Dendritic cell treated with granulocyte-macrophage colony-stimulating factor and Interleukin-4, amounts not matched to agents 40 ng/mL and 50 ng/mL, for 4 days (primary cell): ENCODE measurements around the gene CDKN2AIP.
"Not testable (repeated sequence)": the region's sequence is repeated elsewhere in the genome, so short reads cannot be mapped to it uniquely, and the experiment has no call there.

Experiments used
- H3K27ac Mint-ChIP-seq: one replicate; pipeline ENCODE4 v1.8.0; 2022; ENCODE audit warnings: mild to moderate bottlenecking, mixed read lengths
- H3K27me3 Mint-ChIP-seq: one replicate; pipeline ENCODE4 v1.8.0; 2022; ENCODE audit warnings: mild to moderate bottlenecking, mixed read lengths
- H3K36me3 Mint-ChIP-seq: one replicate; pipeline ENCODE4 v1.8.0; 2022; ENCODE audit warnings: low read depth, mixed read lengths
- H3K4me1 Mint-ChIP-seq: one replicate; pipeline ENCODE4 v1.8.0; 2022; ENCODE audit warnings: low read depth, mixed read lengths
- H3K4me3 Mint-ChIP-seq: one replicate; pipeline ENCODE4 v1.8.0; 2022; ENCODE audit warnings: mild to moderate bottlenecking, moderate library complexity, mixed read lengths
- H3K9me3 Mint-ChIP-seq: one replicate; pipeline ENCODE4 v1.8.0; 2022; ENCODE audit warnings: mixed read lengths
- intact Hi-C: fragments of 100-400 bp; cut with micrococcal nuclease; formaldehyde crosslinking; loops from one replicate; pipeline ENCODE4 v1.15.0; 2022

Gene CDKN2AIP

GRCh38 chr4:183426507-183426906 lies 17.9 kb upstream of the CDKN2AIP start:
- no peak overlapping the region for H3K27ac Mint-ChIP-seq
- peaks cover 5% of the 10 kb centered on the region for H3K27me3 Mint-ChIP-seq
- intact Hi-C loops, result no loop called here
- H3K4me3 Mint-ChIP-seq, result no peak overlapping the region
- H3K4me1 Mint-ChIP-seq, result peaks cover 8% of the 10 kb centered on the region
- H3K36me3 Mint-ChIP-seq, result no peaks in the 10 kb centered on the region
- H3K9me3 Mint-ChIP-seq, result no peaks in the 10 kb centered on the region

- H3K27ac Mint-ChIP-seq, result no peak overlapping the region
- H3K4me3 Mint-ChIP-seq, result no peak overlapping the region
- H3K9me3 Mint-ChIP-seq, result no peaks in the 10 kb centered on the region
- peaks cover 5% of the 10 kb centered on the region for H3K27me3 Mint-ChIP-seq
- peaks cover 8% of the 10 kb centered on the region for H3K4me1 Mint-ChIP-seq
- H3K36me3 Mint-ChIP-seq, result no peaks in the 10 kb centered on the region
- intact Hi-C loops, result no loop called here
Observed at GRCh38 chr4:183429489-183429888, 14.9 kb upstream of the CDKN2AIP start.

- intact Hi-C loops, result no loop called here
- Mint-ChIP-seq H3K36me3 (no peaks in the 10 kb centered on the region), H3K27ac (peak overlapping the region; percentile 79), H3K4me1 (peaks cover 8% of the 10 kb centered on the region), H3K4me3 (no peak overlapping the region), H3K9me3 (no peaks in the 10 kb centered on the region), H3K27me3 (peaks cover 5% of the 10 kb centered on the region)
Observed at GRCh38 chr4:183430317-183430993, 14.0 kb upstream of the CDKN2AIP start.

- Mint-ChIP-seq H3K9me3 (no peaks in the 10 kb centered on the region), H3K4me1 (peaks cover 8% of the 10 kb centered on the region), H3K27me3 (peaks cover 5% of the 10 kb centered on the region), H3K27ac (peak overlapping the region; percentile 79), H3K36me3 (no peaks in the 10 kb centered on the region), H3K4me3 (no peak overlapping the region)
- intact Hi-C loops, result no loop called here
Observed at GRCh38 chr4:183430994-183431347, 13.5 kb upstream of the CDKN2AIP start.

GRCh38 chr4:183431614-183432013 lies 12.8 kb upstream of the CDKN2AIP start:
- intact Hi-C loops, result no loop called here
- peaks cover 8% of the 10 kb centered on the region for H3K4me1 Mint-ChIP-seq
- H3K4me3 Mint-ChIP-seq, result no peak overlapping the region
- no peak overlapping the region for H3K27ac Mint-ChIP-seq
- no peaks in the 10 kb centered on the region for H3K36me3 Mint-ChIP-seq
- H3K9me3 Mint-ChIP-seq, result no peaks in the 10 kb centered on the region
- peaks cover 5% of the 10 kb centered on the region for H3K27me3 Mint-ChIP-seq

- H3K36me3 Mint-ChIP-seq, H3K9me3 Mint-ChIP-seq, intact Hi-C loops, H3K4me1 Mint-ChIP-seq, H3K27ac Mint-ChIP-seq, H3K4me3 Mint-ChIP-seq, H3K27me3 Mint-ChIP-seq: not testable (repeated sequence)
Observed at GRCh38 chr4:183433183-183433582, 11.3 kb upstream of the CDKN2AIP start.

GRCh38 chr4:183434264-183434663 lies 10.2 kb upstream of the CDKN2AIP start:
- Mint-ChIP-seq H3K9me3 (no peaks in the 10 kb centered on the region), H3K27me3 (peaks cover 5% of the 10 kb centered on the region), H3K27ac (no peak overlapping the region), H3K4me3 (no peak overlapping the region), H3K4me1 (peaks cover 8% of the 10 kb centered on the region), H3K36me3 (no peaks in the 10 kb centered on the region)
- intact Hi-C loops, result no loop called here

- H3K4me1 Mint-ChIP-seq, result peaks cover 8% of the 10 kb centered on the region
- H3K27ac Mint-ChIP-seq, result no peak overlapping the region
- no peaks in the 10 kb centered on the region for H3K9me3 Mint-ChIP-seq
- peaks cover 2% of the 10 kb centered on the region for H3K27me3 Mint-ChIP-seq
- no peaks in the 10 kb centered on the region for H3K36me3 Mint-ChIP-seq
- no peak overlapping the region for H3K4me3 Mint-ChIP-seq
- intact Hi-C loops, result no loop called here
Observed at GRCh38 chr4:183434666-183435190, 9.7 kb upstream of the CDKN2AIP start.

- H3K27ac Mint-ChIP-seq, result no peak overlapping the region
- peaks cover 2% of the 10 kb centered on the region for H3K27me3 Mint-ChIP-seq
- intact Hi-C loops, result no loop called here
- peaks cover 5% of the 10 kb centered on the region for H3K4me1 Mint-ChIP-seq
- no peak overlapping the region for H3K4me3 Mint-ChIP-seq
- H3K36me3 Mint-ChIP-seq, result no peaks in the 10 kb centered on the region
- no peaks in the 10 kb centered on the region for H3K9me3 Mint-ChIP-seq
Observed at GRCh38 chr4:183435803-183436202, 8.6 kb upstream of the CDKN2AIP start.

- H3K4me3 Mint-ChIP-seq, result no peak overlapping the region
- no peaks in the 10 kb centered on the region for H3K36me3 Mint-ChIP-seq
- intact Hi-C loops, result no loop called here
- H3K9me3 Mint-ChIP-seq, result no peaks in the 10 kb centered on the region
- H3K27ac Mint-ChIP-seq, result no peak overlapping the region
- H3K27me3 Mint-ChIP-seq, result no peaks in the 10 kb centered on the region
- peaks cover 6% of the 10 kb centered on the region for H3K4me1 Mint-ChIP-seq
Observed at GRCh38 chr4:183436417-183436816, 8.0 kb upstream of the CDKN2AIP start.

GRCh38 chr4:183437452-183437851 lies 7.0 kb upstream of the CDKN2AIP start:
- Mint-ChIP-seq H3K27ac (no peak overlapping the region), H3K36me3 (no peaks in the 10 kb centered on the region), H3K9me3 (no peaks in the 10 kb centered on the region), H3K27me3 (no peaks in the 10 kb centered on the region), H3K4me3 (no peak overlapping the region), H3K4me1 (peaks cover 6% of the 10 kb centered on the region)
- intact Hi-C loops, result no loop called here

- no peaks in the 10 kb centered on the region for H3K27me3 Mint-ChIP-seq
- H3K36me3 Mint-ChIP-seq, result no peaks in the 10 kb centered on the region
- H3K4me3 Mint-ChIP-seq, result no peak overlapping the region
- no peaks in the 10 kb centered on the region for H3K9me3 Mint-ChIP-seq
- H3K4me1 Mint-ChIP-seq, result peaks cover 6% of the 10 kb centered on the region
- intact Hi-C loops, result no loop called here
- H3K27ac Mint-ChIP-seq, result no peak overlapping the region
Observed at GRCh38 chr4:183438458-183439113, 5.8 kb upstream of the CDKN2AIP start.

GRCh38 chr4:183441276-183441675 lies 3.2 kb upstream of the CDKN2AIP start:
- H3K9me3 Mint-ChIP-seq, result no peaks in the 10 kb centered on the region
- H3K36me3 Mint-ChIP-seq, result peaks cover 21% of the 10 kb centered on the region
- H3K27me3 Mint-ChIP-seq, result no peaks in the 10 kb centered on the region
- intact Hi-C loops, result no loop called here
- no peak overlapping the region for H3K27ac Mint-ChIP-seq
- no peak overlapping the region for H3K4me3 Mint-ChIP-seq
- H3K4me1 Mint-ChIP-seq, result peaks cover 18% of the 10 kb centered on the region

- intact Hi-C loops, result loop anchor here (1.0 to 2.0 kb wide), 4 partner anchors 25 to 216 kb away; partner anchors contain the start of genes RWDD4 and TRAPPC11
- Mint-ChIP-seq H3K36me3 (peaks cover 44% of the 10 kb centered on the region), H3K9me3 (no peaks in the 10 kb centered on the region), H3K27me3 (no peaks in the 10 kb centered on the region), H3K27ac (peak overlapping the region; percentile 96), H3K4me1 (peaks cover 30% of the 10 kb centered on the region), H3K4me3 (peak overlapping the region; percentile 93)
Observed at GRCh38 chr4:183443655-183444213, 702 bp upstream of the CDKN2AIP start.
